GM23338 (cell line): ENCODE data around the gene NTN4. TPM values are rescaled to one million over a fixed set of nuclear protein-coding genes. Genes with fewer than 3 reads are reported as not detected.

Experiments used
- ATAC-seq: fragments of 200-7000 bp; cut with Tn5 transposase; 3 replicates; pipeline ENCODE4 v1.9.1; 2020
- DNase-seq: peaks from one replicate; pipeline ENCODE4 v3.0.0-alpha.2; 2015; ENCODE audit warnings: low spot score
- H2AFZ ChIP-seq: fragments of 200-600 bp; sonication (generic); 2 replicates; pipeline ENCODE4 v1.8.0; 2016; ENCODE audit warnings: antibody characterized with exemption, mild to moderate bottlenecking, moderate library complexity
- H3F3A ChIP-seq: fragments of 200-600 bp; sonication (generic); replicated peaks from 2 replicates; pipeline ENCODE4 v1.8.0; 2017; ENCODE audit warnings: antibody characterized with exemption, mixed run types, low read depth
- H3K27ac ChIP-seq: fragments of 200-600 bp; sonication (generic); 2 replicates; pipeline ENCODE4 v1.6.1; 2016; ENCODE audit warnings: low read depth
- H3K27me3 ChIP-seq: fragments of 200-600 bp; sonication (generic); 2 replicates; pipeline ENCODE4 v1.8.0; 2016; ENCODE audit warnings: mild to moderate bottlenecking, mixed run types, moderate library complexity; ENCODE audit not compliant: insufficient read depth
- H3K36me3 ChIP-seq: fragments of 200-600 bp; sonication (generic); 2 replicates; pipeline ENCODE4 v1.8.0; 2016; ENCODE audit warnings: mild to moderate bottlenecking; ENCODE audit not compliant: insufficient read depth
- H3K4me1 ChIP-seq: fragments of 200-600 bp; sonication (generic); 2 replicates; pipeline ENCODE4 v1.8.0; 2016; ENCODE audit warnings: mild to moderate bottlenecking, moderate library complexity; ENCODE audit not compliant: insufficient read depth
- H3K4me2 ChIP-seq: fragments of 200-600 bp; sonication (generic); 2 replicates; pipeline ENCODE4 v1.7.1; 2017; ENCODE audit warnings: mixed run types
- H3K4me3 ChIP-seq: fragments of 200-600 bp; sonication (generic); 2 replicates; pipeline ENCODE4 v1.6.1; 2016; ENCODE audit warnings: mixed run types
- H3K79me2 ChIP-seq: fragments of 200-600 bp; sonication (generic); replicated peaks from 2 replicates; pipeline ENCODE4 v1.8.0; 2017; ENCODE audit warnings: mild to moderate bottlenecking; ENCODE audit not compliant: insufficient read depth
- H3K9me2 ChIP-seq: fragments of 200-600 bp; sonication (generic); 2 replicates; pipeline ENCODE4 v1.8.0; 2017; ENCODE audit not compliant: insufficient read depth
- H4K20me1 ChIP-seq: fragments of 200-600 bp; sonication (generic); replicated peaks from 2 replicates; pipeline ENCODE4 v1.8.0; 2017; ENCODE audit warnings: mild to moderate bottlenecking; ENCODE audit not compliant: insufficient read depth
- H3K27ac Mint-ChIP-seq: 2 replicates; pipeline ENCODE4 v1.8.0; 2020; ENCODE audit warnings: inconsistent platforms, mild to moderate bottlenecking, moderate library complexity, mixed read lengths
- H3K27me3 Mint-ChIP-seq: 3 replicates; pipeline ENCODE4 v1.8.0; 2022; ENCODE audit warnings: low read depth, mild to moderate bottlenecking, moderate library complexity, mixed read lengths, inconsistent platforms; ENCODE audit not compliant: insufficient read depth, poor library complexity
- H3K36me3 Mint-ChIP-seq: 3 replicates; pipeline ENCODE4 v1.8.0; 2021; ENCODE audit warnings: low read depth, mild to moderate bottlenecking, inconsistent platforms, moderate library complexity, mixed read lengths
- H3K4me1 Mint-ChIP-seq: 3 replicates; pipeline ENCODE4 v1.8.0; 2020; ENCODE audit warnings: mild to moderate bottlenecking, inconsistent platforms, mixed read lengths
- H3K4me3 Mint-ChIP-seq: 3 replicates; pipeline ENCODE4 v1.8.0; 2021; ENCODE audit warnings: moderate library complexity, mild to moderate bottlenecking, inconsistent platforms, mixed read lengths
- H3K9me3 Mint-ChIP-seq: 3 replicates; pipeline ENCODE4 v1.8.0; 2020; ENCODE audit warnings: moderate library complexity, mild to moderate bottlenecking, inconsistent platforms, mixed read lengths
- CREB1 ChIP-seq: fragments of 250-450 bp; sonication (Bioruptor Pico); IDR thresholded peaks from 2 replicates; pipeline ENCODE4 v1.5.0; 2020; ENCODE audit warnings: low read depth, mild to moderate bottlenecking, moderate library complexity
- CTCF ChIP-seq, 2 experiments: fragments of 200-600 bp in 1 of 2; sonication (generic) in 1 of 2; conservative IDR thresholded peaks; 2 replicates each; pipeline versions ENCODE4 v1.5.1 to v1.6.1; 2016 to 2017; ENCODE audit warnings: antibody characterized with exemption in 2 of 2, low read depth in 2 of 2, mild to moderate bottlenecking in 2 of 2, moderate library complexity in 1 of 2
- EZH2 ChIP-seq: fragments of 200-600 bp; sonication (generic); IDR thresholded peaks from one replicate; pipeline ENCODE4 v1.8.0; 2017; ENCODE audit warnings: antibody characterized with exemption, mild to moderate bottlenecking, low read depth; ENCODE audit not compliant: unreplicated experiment
- EZH2phosphoT487 ChIP-seq: fragments of 200-600 bp; sonication (generic); IDR thresholded peaks from one replicate; pipeline ENCODE4 v1.8.1; 2018; ENCODE audit warnings: antibody characterized with exemption; ENCODE audit not compliant: unreplicated experiment
- NANOG ChIP-seq: IDR thresholded peaks from 2 replicates; pipeline ENCODE4 v1.6.1; 2016; ENCODE audit warnings: antibody characterized with exemption, borderline replicate concordance
- POLR2AphosphoS5 ChIP-seq: IDR thresholded peaks from 2 replicates; pipeline ENCODE4 v1.6.1; 2016; ENCODE audit warnings: antibody characterized with exemption, low read depth
- STAT1 ChIP-seq: IDR thresholded peaks from one replicate; pipeline ENCODE4 v1.6.1; 2016; ENCODE audit warnings: antibody characterized with exemption; ENCODE audit not compliant: unreplicated experiment
- ZNF462 ChIP-seq: fragments of 250-450 bp; sonication (Bioruptor Pico); IDR thresholded peaks from 2 replicates; pipeline ENCODE4 v1.5.0; 2020; ENCODE audit warnings: mild to moderate bottlenecking, moderate library complexity
- polyA plus RNA-seq: library from polyadenylated mRNA; unstranded; fragments of >200 nt; fragmentation: Nextera tagmentation; extraction: Ambion mirVana; gene quantifications from 2 replicates; pipeline ENCODE4 v1.2.1, GENCODE V29; 2016
- total RNA-seq: library from RNA; depleted of rRNA; stranded (reverse); fragments of >200 nt; shearing (Covaris generic); gene quantifications from 2 replicates; pipeline ENCODE4 v1.2.3, GENCODE V29; 2014

The NTN4 gene
- total and polyA plus RNA-seq, 2 experiments from 2014 or later, result 1.5 to 3.8 TPM

GRCh38 chr12:95624589-95624988 is 166.0 kb downstream of the NTN4 start:
- ATAC-seq (peak; percentile 14), DNase-seq (peak; percentile 57)
- TF ChIP-seq POLR2AphosphoS5 (no peak), ZNF462 (CRISPR knock-in tag) (no peak), CTCF (conservative IDR thresholded peaks at IDR 0.05; ENCODE audit: low read depth in 2 of 2) (no peak), NANOG (no peak), CREB1 (CRISPR knock-in tag) (no peak), EZH2phosphoT487 (no peak), STAT1 (no peak), EZH2 (no peak)
- no peaks in the 10 kb centered on the region for H3F3A ChIP-seq
- no peak overlapping the region for H3K4me3 ChIP-seq
- H3K9me2 ChIP-seq, result no peaks in the 10 kb centered on the region
- H3K27me3 Mint-ChIP-seq, result peaks cover 5% of the 10 kb centered on the region
- H3K27me3 ChIP-seq, result no peaks in the 10 kb centered on the region
- H3K27ac ChIP-seq, result peak overlapping the region; percentile 78
- no peaks in the 10 kb centered on the region; the same call in 2 of the 3 replicates for H3K36me3 Mint-ChIP-seq
- peak overlapping the region; percentile 30; the same call in 1 of the 2 replicates for H3K4me2 ChIP-seq
- H2AFZ ChIP-seq, result no peak overlapping the region
- H3K4me1 ChIP-seq, result peaks cover 14% of the 10 kb centered on the region
- H3K4me1 Mint-ChIP-seq, result peaks cover 18% of the 10 kb centered on the region; the same call in 2 of the 3 replicates
- H3K9me3 Mint-ChIP-seq, result no peaks in the 10 kb centered on the region; the same call in 2 of the 3 replicates
- H3K27ac Mint-ChIP-seq, result peak overlapping the region; percentile 39
- H4K20me1 ChIP-seq, result no peaks in the 10 kb centered on the region
- no peaks in the 10 kb centered on the region for H3K79me2 ChIP-seq
- no peaks in the 10 kb centered on the region for H3K36me3 ChIP-seq
- H3K4me3 Mint-ChIP-seq, result no peak overlapping the region
